Caco-2 (cell line): ENCODE measurements around the gene IQGAP2. TPM values are rescaled to one million over a fixed set of nuclear protein-coding genes. Genes with fewer than 3 reads are reported as not detected.

Experiments used
- BruUV-seq: library from RNA; stranded (reverse); fragments of 400-500 nt; replicated peaks from 2 replicates; lab custom pipeline; 2021; lab: Mats Ljungman, UMichigan
- CTCF ChIA-PET: fragments of 300-600 bp; sonication (Branson Sonifier 250); formaldehyde crosslinking; loops from one replicate; lab custom pipeline; 2022; ENCODE audit warnings: antibody characterized with exemption; lab: Charles Lee
- POLR2A ChIA-PET: fragments of 300-600 bp; sonication (Branson Sonifier 250); formaldehyde crosslinking; loops from one replicate; lab custom pipeline; 2022; ENCODE audit warnings: antibody characterized with exemption; lab: Charles Lee
- DNase-seq, 2 experiments: peaks; one replicate each; pipeline versions ENCODE4 v3.0.0 to v3.0.0-alpha.2; 2020 to 2022
- H3K27me3 ChIP-seq: replicated peaks from 2 replicates; pipeline ENCODE4 v1.6.0; 2011; ENCODE audit warnings: low read length; ENCODE audit not compliant: control insufficient read depth, insufficient read depth
- H3K36me3 ChIP-seq: 2 replicates; pipeline ENCODE4 v1.5.1; 2011; ENCODE audit warnings: low read length; ENCODE audit not compliant: control insufficient read depth, insufficient read depth
- H3K4me1 ChIP-seq: fragments of 250-450 bp; sonication (Bioruptor Pico); 2 replicates; pipeline ENCODE4 v1.5.1; 2020; ENCODE audit warnings: mild to moderate bottlenecking
- H3K4me3 ChIP-seq: 2 replicates; pipeline ENCODE4 v1.5.1; 2011; ENCODE audit warnings: low read depth, mild to moderate bottlenecking, control low read depth, low read length
- H3K9me3 ChIP-seq: fragments of 250-450 bp; sonication (Bioruptor Pico); 2 replicates; pipeline ENCODE4 v1.5.1; 2020; ENCODE audit warnings: mild to moderate bottlenecking, moderate library complexity
- H3K27ac Mint-ChIP-seq: one replicate; pipeline ENCODE4 v1.8.0; 2022; ENCODE audit warnings: mixed read lengths; ENCODE audit not compliant: unreplicated experiment
- H3K27me3 Mint-ChIP-seq: one replicate; pipeline ENCODE4 v1.8.0; 2022; ENCODE audit warnings: mixed read lengths; ENCODE audit not compliant: insufficient read depth, unreplicated experiment
- H3K36me3 Mint-ChIP-seq: one replicate; pipeline ENCODE4 v1.8.0; 2022; ENCODE audit warnings: mild to moderate bottlenecking, mixed read lengths; ENCODE audit not compliant: insufficient read depth, unreplicated experiment
- H3K4me1 Mint-ChIP-seq: one replicate; pipeline ENCODE4 v1.8.0; 2022; ENCODE audit warnings: low read depth, mixed read lengths; ENCODE audit not compliant: unreplicated experiment
- H3K4me3 Mint-ChIP-seq: one replicate; pipeline ENCODE4 v1.8.0; 2022; ENCODE audit warnings: mild to moderate bottlenecking, moderate library complexity, mixed read lengths; ENCODE audit not compliant: unreplicated experiment
- H3K9me3 Mint-ChIP-seq: one replicate; pipeline ENCODE4 v1.8.0; 2022; ENCODE audit warnings: mixed read lengths; ENCODE audit not compliant: unreplicated experiment
- CTCF ChIP-seq, 2 experiments: fragments of 200-600 bp in 1 of 2; IDR thresholded peaks; 1 replicate in 1 of 2; 2 replicates in 1 of 2; pipeline versions ENCODE4 v1.5.1 to v1.8.0; 2011 to 2022; ENCODE audit warnings: antibody characterized with exemption in 1 of 2, control low read depth in 1 of 2, inconsistent platforms in 1 of 2, low read depth in 1 of 2, low read length in 1 of 2, mild to moderate bottlenecking in 1 of 2, moderate library complexity in 1 of 2; ENCODE audit not compliant: insufficient read depth in 1 of 2, severe bottlenecking in 1 of 2, unreplicated experiment in 1 of 2
- intact Hi-C: fragments of 100-400 bp; cut with micrococcal nuclease; formaldehyde crosslinking; loops from one replicate; pipeline ENCODE4 v1.10.0; 2022; ENCODE audit not compliant: unreplicated experiment
- total RNA-seq: library from RNA; stranded (reverse); gene quantifications from 2 replicates; pipeline ENCODE4 v1.2.3, GENCODE V29; 2022

IQGAP2 gene
- total RNA-seq, 1 experiment from 2014 or later = 89.4 TPM

GRCh38 chr5:76669245-76669644, 266.2 kb downstream of the IQGAP2 start:
- intact Hi-C loops = no loop called here
- no peaks in the 10 kb centered on the region; the same call in 1 of the 2 replicates for H3K4me1 ChIP-seq
- Mint-ChIP-seq H3K36me3 (peaks cover 62% of the 10 kb centered on the region), H3K4me3 (no peak overlapping the region), H3K27me3 (no peaks in the 10 kb centered on the region), H3K27ac (no peak overlapping the region), H3K9me3 (no peaks in the 10 kb centered on the region), H3K4me1 (peaks cover 7% of the 10 kb centered on the region)
- no peak overlapping the region for H3K4me3 ChIP-seq
- ChIA-PET POLR2A (no interaction called here), CTCF (no interaction called here)
- no peaks in the 10 kb centered on the region for H3K9me3 ChIP-seq
- no peaks in the 10 kb centered on the region for H3K36me3 ChIP-seq
- no peak for TF ChIP-seq CTCF (IDR thresholded peaks at IDR 0.05; ENCODE audit: insufficient read depth in 1 of 2, low read depth in 1 of 2, low read length in 1 of 2, severe bottlenecking in 1 of 2, unreplicated experiment in 1 of 2)
- no peak for DNase-seq
- BruUV-seq = no TSS peak
- H3K27me3 ChIP-seq = no peaks in the 10 kb centered on the region

GRCh38 chr5:76670508-76670907, 267.4 kb downstream of the IQGAP2 start:
- no peaks in the 10 kb centered on the region for H3K9me3 Mint-ChIP-seq
- intact Hi-C loops = no loop called here

GRCh38 chr5:76672242-76672641, 269.2 kb downstream of the IQGAP2 start:
- no peak for TF ChIP-seq CTCF (IDR thresholded peaks at IDR 0.05; ENCODE audit: insufficient read depth in 1 of 2, low read depth in 1 of 2, low read length in 1 of 2, severe bottlenecking in 1 of 2, unreplicated experiment in 1 of 2)
- Histone ChIP-seq H3K9me3 (no peaks in the 10 kb centered on the region), H3K36me3 (no peaks in the 10 kb centered on the region; the same call in 1 of the 2 replicates), H3K4me3 (no peak overlapping the region), H3K4me1 (no peaks in the 10 kb centered on the region), H3K27me3 (no peaks in the 10 kb centered on the region)
- ChIA-PET POLR2A (no interaction called here), CTCF (no interaction called here)
- peaks cover 63% of the 10 kb centered on the region for H3K36me3 Mint-ChIP-seq
- H3K4me3 Mint-ChIP-seq = no peak overlapping the region
- BruUV-seq = no TSS peak
- H3K9me3 Mint-ChIP-seq = no peaks in the 10 kb centered on the region
- no peak overlapping the region for H3K27ac Mint-ChIP-seq
- peaks cover 7% of the 10 kb centered on the region for H3K4me1 Mint-ChIP-seq
- intact Hi-C loops = no loop called here
- no peak for DNase-seq
- H3K27me3 Mint-ChIP-seq = no peaks in the 10 kb centered on the region

More at GRCh38 chr5:76670508-76670907, 267.4 kb downstream of the IQGAP2 start:
- Mint-ChIP-seq H3K36me3 (peaks cover 53% of the 10 kb centered on the region), H3K27me3 (no peaks in the 10 kb centered on the region), H3K27ac (no peak overlapping the region), H3K4me1 (peaks cover 7% of the 10 kb centered on the region), H3K4me3 (no peak overlapping the region)
- no peaks in the 10 kb centered on the region; the same call in 1 of the 2 replicates for H3K36me3 ChIP-seq
- DNase-seq = no peak
- POLR2A ChIA-PET = no interaction called here
- BruUV-seq = no TSS peak
- TF ChIP-seq CTCF (IDR thresholded peaks at IDR 0.05; ENCODE audit: insufficient read depth in 1 of 2, low read depth in 1 of 2, low read length in 1 of 2, severe bottlenecking in 1 of 2, unreplicated experiment in 1 of 2) = no peak
- H3K4me3 ChIP-seq = no peak overlapping the region
- no peaks in the 10 kb centered on the region for H3K9me3 ChIP-seq
- H3K4me1 ChIP-seq = no peaks in the 10 kb centered on the region; the same call in 1 of the 2 replicates
- CTCF ChIA-PET = no interaction called here
- H3K27me3 ChIP-seq = no peaks in the 10 kb centered on the region
